MCF 10A (cell line): ENCODE measurements around the gene APOO. TPM values are rescaled to one million over a fixed set of nuclear protein-coding genes. Genes with fewer than 3 reads are reported as not detected.

Experiments used
- BruUV-seq: library from RNA; stranded (reverse); fragments of 400-500 nt; replicated peaks from 2 replicates; lab custom pipeline; 2021; lab: Mats Ljungman, UMichigan
- CTCF ChIA-PET: fragments of 300-600 bp; sonication (Branson Sonifier 250); formaldehyde crosslinking; extraction: SDS; loops from one replicate; lab custom pipeline; 2021; ENCODE audit warnings: antibody characterized with exemption, inconsistent platforms; lab: Yijun Ruan, JAX
- POLR2A ChIA-PET: fragments of 300-600, 350-650 bp; sonication (Branson Sonifier 250); formaldehyde crosslinking; extraction: SDS; loops from one replicate; lab custom pipeline; 2020; ENCODE audit warnings: antibody characterized with exemption, inconsistent platforms; lab: Yijun Ruan, JAX
- DNase-seq: peaks from one replicate; pipeline ENCODE4 v3.0.0-alpha.2; 2018; ENCODE audit not compliant: unreplicated experiment
- H3K27ac Mint-ChIP-seq: one replicate; pipeline ENCODE4 v1.8.0; 2022; ENCODE audit warnings: mild to moderate bottlenecking, low read depth, mixed read lengths; ENCODE audit not compliant: unreplicated experiment
- H3K27me3 Mint-ChIP-seq: one replicate; pipeline ENCODE4 v1.8.0; 2022; ENCODE audit warnings: mixed read lengths; ENCODE audit not compliant: insufficient read depth, unreplicated experiment
- H3K36me3 Mint-ChIP-seq: one replicate; pipeline ENCODE4 v1.8.0; 2022; ENCODE audit warnings: mild to moderate bottlenecking, moderate library complexity, mixed read lengths; ENCODE audit not compliant: insufficient read depth, unreplicated experiment
- H3K4me1 Mint-ChIP-seq: one replicate; pipeline ENCODE4 v1.8.0; 2022; ENCODE audit warnings: mixed read lengths; ENCODE audit not compliant: insufficient read depth, unreplicated experiment
- H3K4me3 Mint-ChIP-seq: one replicate; pipeline ENCODE4 v1.8.0; 2022; ENCODE audit warnings: mild to moderate bottlenecking, moderate library complexity, mixed read lengths; ENCODE audit not compliant: unreplicated experiment
- H3K9me3 Mint-ChIP-seq: one replicate; pipeline ENCODE4 v1.8.0; 2022; ENCODE audit warnings: mixed read lengths; ENCODE audit not compliant: unreplicated experiment
- intact Hi-C: fragments of 100-400 bp; cut with micrococcal nuclease; formaldehyde crosslinking; loops from 2 replicates; pipeline ENCODE4 v1.14.1; 2022
- total RNA-seq: library from RNA; stranded (reverse); gene quantifications from 2 replicates; pipeline ENCODE4 v1.2.3, GENCODE V29; 2022
- TF ChIP-seq, protein P1 (sequence below): fragments of 200-600 bp; IDR thresholded peaks from one replicate; pipeline ENCODE4 v1.8.0; 2022; ENCODE audit warnings: antibody characterized with exemption, mild to moderate bottlenecking; ENCODE audit not compliant: unreplicated experiment

Gene APOO
- total RNA-seq, 1 experiment from 2014 or later: 35.9 TPM

GRCh38 chrX:23792861-23793553 is 114.7 kb downstream of the APOO start:
- POLR2A ChIA-PET: interaction anchor here (1.2 to 2.2 kb wide), 2 partner anchors 10 to 14 kb away, joined by 3 to 17 read pairs; partner anchors contain the start of gene SAT1

DNA sequence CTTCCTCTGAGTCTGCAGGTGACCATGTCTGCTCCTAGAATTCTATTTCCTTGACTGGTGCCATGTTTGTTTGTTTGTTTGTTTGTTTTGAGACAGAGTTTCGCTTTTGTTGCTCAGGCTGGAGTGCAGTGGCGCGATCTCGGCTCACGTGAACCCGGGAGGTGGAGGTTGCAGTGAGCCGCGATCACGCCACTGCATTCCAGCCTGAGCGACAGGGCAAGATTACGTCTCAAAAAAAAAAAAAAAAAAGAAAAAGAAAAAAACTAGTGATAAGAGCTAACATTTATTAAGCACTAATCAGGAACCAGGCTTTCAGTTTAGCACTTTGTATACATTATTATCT is 117.6 kb downstream of the APOO start:
- no peak for DNase-seq
- H3K4me1 Mint-ChIP-seq: peaks cover 5% of the 10 kb centered on the region
- H3K9me3 Mint-ChIP-seq: no peaks in the 10 kb centered on the region
- ChIA-PET POLR2A (no interaction called here), CTCF (interaction anchor here (0.6 to 0.8 kb wide), 3 partner anchors 9 to 96 kb away, joined by 3 to 7 read pairs (median 5); no protein-coding TSS in a partner anchor)
- peaks cover 20% of the 10 kb centered on the region for H3K36me3 Mint-ChIP-seq
- no peak overlapping the region for H3K27ac Mint-ChIP-seq
- H3K27me3 Mint-ChIP-seq: no peaks in the 10 kb centered on the region
- H3K4me3 Mint-ChIP-seq: no peak overlapping the region
- TF ChIP-seq, protein P1, sequence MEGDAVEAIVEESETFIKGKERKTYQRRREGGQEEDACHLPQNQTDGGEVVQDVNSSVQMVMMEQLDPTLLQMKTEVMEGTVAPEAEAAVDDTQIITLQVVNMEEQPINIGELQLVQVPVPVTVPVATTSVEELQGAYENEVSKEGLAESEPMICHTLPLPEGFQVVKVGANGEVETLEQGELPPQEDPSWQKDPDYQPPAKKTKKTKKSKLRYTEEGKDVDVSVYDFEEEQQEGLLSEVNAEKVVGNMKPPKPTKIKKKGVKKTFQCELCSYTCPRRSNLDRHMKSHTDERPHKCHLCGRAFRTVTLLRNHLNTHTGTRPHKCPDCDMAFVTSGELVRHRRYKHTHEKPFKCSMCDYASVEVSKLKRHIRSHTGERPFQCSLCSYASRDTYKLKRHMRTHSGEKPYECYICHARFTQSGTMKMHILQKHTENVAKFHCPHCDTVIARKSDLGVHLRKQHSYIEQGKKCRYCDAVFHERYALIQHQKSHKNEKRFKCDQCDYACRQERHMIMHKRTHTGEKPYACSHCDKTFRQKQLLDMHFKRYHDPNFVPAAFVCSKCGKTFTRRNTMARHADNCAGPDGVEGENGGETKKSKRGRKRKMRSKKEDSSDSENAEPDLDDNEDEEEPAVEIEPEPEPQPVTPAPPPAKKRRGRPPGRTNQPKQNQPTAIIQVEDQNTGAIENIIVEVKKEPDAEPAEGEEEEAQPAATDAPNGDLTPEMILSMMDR: no peak
- intact Hi-C loops: no loop called here
- BruUV-seq: no TSS peak

More at GRCh38 chrX:23792861-23793553, 114.7 kb downstream of the APOO start:
- no peaks in the 10 kb centered on the region for H3K4me1 Mint-ChIP-seq
- no peak for DNase-seq
- TF ChIP-seq, protein P1: no peak
- no peaks in the 10 kb centered on the region for H3K36me3 Mint-ChIP-seq
- H3K27me3 Mint-ChIP-seq: no peaks in the 10 kb centered on the region
- no peak overlapping the region for H3K27ac Mint-ChIP-seq
- intact Hi-C loops: no loop called here
- no peak overlapping the region for H3K4me3 Mint-ChIP-seq
- no TSS peak for BruUV-seq
- H3K9me3 Mint-ChIP-seq: no peaks in the 10 kb centered on the region
- CTCF ChIA-PET: interaction anchor here (0.6 to 1.3 kb wide), 2 partner anchors 15 to 109 kb away, joined by 5 to 6 read pairs; no protein-coding TSS in a partner anchor

- Mint-ChIP-seq H3K4me1 (peaks cover 11% of the 10 kb centered on the region), H3K27me3 (no peaks in the 10 kb centered on the region), H3K4me3 (no peak overlapping the region), H3K36me3 (peaks cover 25% of the 10 kb centered on the region), H3K9me3 (no peaks in the 10 kb centered on the region), H3K27ac (no peak overlapping the region)
- CTCF ChIA-PET: interaction anchor here (0.6 to 1.1 kb wide), 3 partner anchors 95 to 113 kb away, joined by 3 to 10 read pairs (median 4); no protein-coding TSS in a partner anchor
- POLR2A ChIA-PET: no interaction called here
- no TSS peak for BruUV-seq
- DNase-seq: no peak
- TF ChIP-seq, protein P1: no peak
- intact Hi-C loops: no loop called here
Observed at GRCh38 chrX:23789386-23790154, 118.2 kb downstream of the APOO start.

DNA sequence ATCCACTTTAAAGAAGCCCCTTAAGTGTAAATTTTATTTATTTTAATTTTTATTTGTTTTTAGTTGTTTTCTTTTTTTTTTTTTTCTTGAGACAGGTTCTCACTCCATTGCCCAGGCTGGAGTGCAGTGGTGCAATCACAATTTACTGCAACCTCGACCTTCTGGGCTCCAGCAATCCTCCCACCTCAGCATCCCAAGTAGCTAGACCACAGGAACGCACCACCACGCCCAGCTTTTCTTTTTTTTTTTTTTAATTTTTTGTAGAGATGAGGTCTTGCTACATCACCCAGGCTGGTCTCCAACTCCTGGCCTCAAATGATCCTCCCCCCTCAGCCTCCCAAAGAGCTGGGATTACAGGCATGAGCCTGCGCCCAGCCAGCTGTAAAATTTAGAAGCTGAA is 118.8 kb downstream of the APOO start:
- H3K27me3 Mint-ChIP-seq: no peaks in the 10 kb centered on the region
- intact Hi-C loops: no loop called here
- no peaks in the 10 kb centered on the region for H3K9me3 Mint-ChIP-seq
- no TSS peak for BruUV-seq
- H3K4me3 Mint-ChIP-seq: no peak overlapping the region
- no peak overlapping the region for H3K27ac Mint-ChIP-seq
- TF ChIP-seq, protein P1: no peak
- POLR2A ChIA-PET: interaction anchor here (1.1 to 8.4 kb wide), 3 partner anchors 8 to 46 kb away, joined by 3 to 111 read pairs (median 5); partner anchors contain the start of gene ACOT9
- CTCF ChIA-PET: interaction anchor here (0.7 to 1.6 kb wide), 3 partner anchors 10 to 113 kb away, joined by 3 to 10 read pairs (median 4); no protein-coding TSS in a partner anchor
- H3K36me3 Mint-ChIP-seq: peaks cover 32% of the 10 kb centered on the region
- no peak for DNase-seq
- peaks cover 16% of the 10 kb centered on the region for H3K4me1 Mint-ChIP-seq
